Karpas-422 (cell line): Measurements from ENCODE around the gene ATP2B3. TPM values are rescaled to one million over a fixed set of nuclear protein-coding genes. Genes with fewer than 3 reads are reported as not detected.

Source experiments
- DNase-seq: peaks from one replicate; pipeline ENCODE4 v3.0.0-alpha.2; 2015
- H2AFZ ChIP-seq: fragments of 200-600 bp; sonication (generic); 2 replicates; pipeline ENCODE4 v1.6.1; 2014; ENCODE audit warnings: antibody characterized with exemption, low read length, mixed read lengths
- H3K27ac ChIP-seq: fragments of 200-600 bp; sonication (generic); 2 replicates; pipeline ENCODE4 v1.5.1; 2014; ENCODE audit warnings: mild to moderate bottlenecking, low read length, moderate library complexity
- H3K27me3 ChIP-seq: fragments of 200-600 bp; sonication (generic); 2 replicates; pipeline ENCODE4 v1.6.1; 2014; ENCODE audit warnings: low read length, mixed read lengths
- H3K36me3 ChIP-seq: fragments of 200-600 bp; sonication (generic); 2 replicates; pipeline ENCODE4 v1.6.1; 2014; ENCODE audit warnings: low read length, mixed read lengths; ENCODE audit not compliant: insufficient read depth
- H3K4me1 ChIP-seq: fragments of 200-600 bp; sonication (generic); 2 replicates; pipeline ENCODE4 v1.6.1; 2014; ENCODE audit warnings: mild to moderate bottlenecking, low read length, mixed read lengths
- H3K4me2 ChIP-seq: fragments of 200-600 bp; sonication (generic); 2 replicates; pipeline ENCODE4 v1.6.1; 2014; ENCODE audit warnings: low read length, low read depth, mild to moderate bottlenecking; ENCODE audit not compliant: poor library complexity, severe bottlenecking
- H3K4me3 ChIP-seq: fragments of 200-600 bp; sonication (generic); 2 replicates; pipeline ENCODE4 v1.5.1; 2014; ENCODE audit warnings: mild to moderate bottlenecking, antibody characterized with exemption, low read length, mixed read lengths
- H3K79me2 ChIP-seq: fragments of 200-600 bp; sonication (generic); 2 replicates; pipeline ENCODE4 v1.6.1; 2014; ENCODE audit warnings: mild to moderate bottlenecking, low read length, mixed read lengths
- H3K9ac ChIP-seq: fragments of 200-600 bp; sonication (generic); 2 replicates; pipeline ENCODE4 v1.6.0; 2014; ENCODE audit warnings: low read length
- H3K9me2 ChIP-seq: fragments of 200-600 bp; sonication (generic), shearing (Covaris generic); replicated peaks from 2 replicates; pipeline ENCODE4 v1.6.0; 2014; ENCODE audit warnings: mild to moderate bottlenecking, low read length, moderate library complexity; ENCODE audit not compliant: insufficient read depth
- H3K9me3 ChIP-seq: fragments of 300-700, 200-600 bp; sonication (generic); 2 replicates; pipeline ENCODE4 v1.6.1; 2014; ENCODE audit warnings: low read length, mixed read lengths
- H4K20me1 ChIP-seq: fragments of 200-600 bp; sonication (generic); 2 replicates; pipeline ENCODE4 v1.6.1; 2014; ENCODE audit warnings: mild to moderate bottlenecking, antibody characterized with exemption, low read length, low read depth; ENCODE audit not compliant: insufficient read depth
- total RNA-seq: library from RNA; depleted of rRNA; stranded (reverse); fragments of >200 nt; shearing (Covaris generic); gene quantifications from 2 replicates; pipeline ENCODE4 v1.2.3, GENCODE V29; 2014; ENCODE audit warnings: low replicate concordance; rRNA removed

The ATP2B3 gene
- total RNA-seq, 1 experiment from 2014 or later: not detected

GRCh38 chrX:153631346-153631745, 113.9 kb downstream of the ATP2B3 start:
- Histone ChIP-seq H3K4me3 (no peak overlapping the region), H3K9me3 (no peaks in the 10 kb centered on the region), H3K9ac (no peak overlapping the region), H3K27ac (no peak overlapping the region), H2AFZ (no peak overlapping the region), H3K36me3 (no peaks in the 10 kb centered on the region), H3K4me1 (peaks cover 3% of the 10 kb centered on the region), H3K27me3 (no peaks in the 10 kb centered on the region), H4K20me1 (no peaks in the 10 kb centered on the region), H3K79me2 (no peaks in the 10 kb centered on the region), H3K4me2 (no peak overlapping the region), H3K9me2 (no peaks in the 10 kb centered on the region)
- no peak for DNase-seq

- Histone ChIP-seq H3K9me2 (no peaks in the 10 kb centered on the region), H3K9ac (no peak overlapping the region), H3K4me3 (no peak overlapping the region), H2AFZ (no peak overlapping the region), H3K79me2 (no peaks in the 10 kb centered on the region), H3K4me2 (no peak overlapping the region), H3K36me3 (no peaks in the 10 kb centered on the region), H3K4me1 (no peaks in the 10 kb centered on the region), H4K20me1 (no peaks in the 10 kb centered on the region), H3K9me3 (no peaks in the 10 kb centered on the region), H3K27me3 (no peaks in the 10 kb centered on the region), H3K27ac (no peak overlapping the region)
- no peak for DNase-seq
These were observed 114.6 kb downstream of the ATP2B3 start for GRCh38 chrX:153631907-153632594.

Other genes starting within 250 kb of the ATP2B3 start
- gene PNMA6F, start 195.9 kb upstream of the ATP2B3 start, total RNA-seq: not detected in 2 replicates
- gene ZNF275, start 183.5 kb upstream of the ATP2B3 start, total RNA-seq: 15.7 and 16.6 TPM in 2 replicates
- not detected in 2 replicates for gene PNMA6E, start 116.3 kb upstream of the ATP2B3 start, total RNA-seq
- gene ZFP92, start 106.2 kb upstream of the ATP2B3 start, total RNA-seq: not detected in 2 replicates
- 0.30 and 1.2 TPM in 2 replicates for gene TREX2, start 71.6 kb upstream of the ATP2B3 start, total RNA-seq
- 36.2 and 47.6 TPM in 2 replicates for gene HAUS7, start 47.1 kb upstream of the ATP2B3 start, total RNA-seq
- gene BGN, start 22.7 kb upstream of the ATP2B3 start, total RNA-seq: not detected in 2 replicates
- gene CCNQ, start 81.5 kb downstream of the ATP2B3 start, total RNA-seq: 29.1 and 55.4 TPM in 2 replicates
- not detected in 2 replicates for gene DUSP9, start 129.6 kb downstream of the ATP2B3 start, total RNA-seq
- not detected in 2 replicates for gene PNCK, start 156.2 kb downstream of the ATP2B3 start, total RNA-seq
- 0.14 TPM in 1 of 2 replicates, not detected in the other for gene SLC6A8, start 170.3 kb downstream of the ATP2B3 start, total RNA-seq
- 99.7 and 110 TPM in 2 replicates for gene BCAP31, start 206.7 kb downstream of the ATP2B3 start, total RNA-seq
- gene ABCD1, start 207.2 kb downstream of the ATP2B3 start, total RNA-seq: 1.9 and 4.1 TPM in 2 replicates
- not detected in 2 replicates for gene PLXNB3, start 246.6 kb downstream of the ATP2B3 start, total RNA-seq